Measurements from ENCODE around the gene CELA2A. TPM values are rescaled to one million over a fixed set of nuclear protein-coding genes. Genes with fewer than 3 reads are reported as not detected.
"Not testable (repeated sequence)": the region's sequence is repeated elsewhere in the genome, so short reads cannot be mapped to it uniquely, and the experiment has no call there.

Gene CELA2A
- total RNA-seq, 1 donor from 2014 or later = 0.74 TPM

DNA sequence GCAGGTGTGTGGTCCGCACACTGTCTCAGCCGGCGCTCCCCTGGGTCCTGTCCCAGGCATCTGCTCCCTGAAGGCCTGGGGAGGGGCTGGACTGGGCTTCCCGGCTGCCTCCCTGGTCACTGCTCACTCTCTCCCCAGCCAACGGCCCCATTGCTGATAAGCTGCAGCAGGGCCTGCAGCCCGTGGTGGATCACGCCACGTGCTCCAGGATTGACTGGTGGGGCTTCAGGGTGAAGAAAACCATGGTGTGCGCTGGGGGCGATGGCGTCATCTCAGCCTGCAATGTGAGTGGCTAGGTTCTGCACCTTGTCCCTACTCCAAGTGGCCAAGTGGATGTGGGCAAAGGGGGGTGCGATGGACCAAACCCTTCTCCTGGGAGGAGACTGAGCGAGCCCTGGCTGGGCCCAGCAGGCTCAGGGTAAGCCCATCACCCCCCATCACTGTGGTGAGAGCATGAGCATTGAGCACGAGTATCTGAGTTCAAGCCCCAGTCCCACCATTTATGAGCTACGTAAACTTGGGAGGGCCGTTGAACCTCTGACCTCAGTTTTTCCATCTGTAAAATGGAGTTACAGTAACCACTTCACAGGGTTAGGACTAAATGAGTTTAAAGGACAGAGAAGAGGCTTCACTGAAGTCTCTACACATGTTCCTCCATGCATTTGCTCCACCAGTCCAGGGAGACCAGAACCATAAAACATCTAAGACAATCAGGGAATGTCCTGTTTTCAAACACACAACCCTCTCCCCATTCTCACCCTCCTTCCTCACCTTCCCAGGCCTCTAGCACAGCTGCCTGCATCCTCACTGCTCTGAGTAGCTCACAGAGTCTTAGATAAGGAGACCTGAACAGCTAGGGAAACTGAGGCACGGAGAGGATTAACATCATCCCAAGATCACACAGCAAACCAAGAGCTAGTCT, 11.8 kb upstream of the CELA2A start:
- DNase-seq (ENCODE audit: low spot score) = no peak

DNA sequence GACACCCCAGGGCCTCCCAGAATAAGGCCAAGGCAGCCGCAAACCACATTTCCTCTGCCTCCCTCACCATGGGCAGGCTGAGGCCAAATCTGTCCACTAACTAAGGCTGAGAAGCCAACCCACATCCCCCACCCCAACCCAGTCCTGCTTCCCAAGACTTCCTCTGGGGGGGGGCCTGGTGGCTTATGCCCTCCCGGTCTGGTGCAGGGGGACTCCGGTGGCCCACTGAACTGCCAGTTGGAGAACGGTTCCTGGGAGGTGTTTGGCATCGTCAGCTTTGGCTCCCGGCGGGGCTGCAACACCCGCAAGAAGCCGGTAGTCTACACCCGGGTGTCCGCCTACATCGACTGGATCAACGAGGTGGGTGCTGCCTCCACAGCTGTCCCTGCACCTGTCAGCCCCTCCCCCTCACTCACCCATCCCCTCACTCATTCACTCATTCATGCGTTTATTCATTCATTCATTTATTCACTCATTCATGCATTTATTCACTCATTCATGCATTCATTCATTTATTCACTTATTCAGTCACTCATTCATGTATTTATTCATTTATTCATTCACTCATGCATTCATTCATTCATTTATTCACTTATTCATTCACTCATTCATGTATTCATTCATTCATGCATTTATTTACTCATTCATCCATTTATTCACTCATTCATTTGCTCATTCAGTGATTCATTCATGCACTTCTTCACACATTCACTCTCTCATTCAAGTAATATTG, 11.0 kb upstream of the CELA2A start:
- DNase-seq (ENCODE audit: low spot score) = no peak

DNA sequence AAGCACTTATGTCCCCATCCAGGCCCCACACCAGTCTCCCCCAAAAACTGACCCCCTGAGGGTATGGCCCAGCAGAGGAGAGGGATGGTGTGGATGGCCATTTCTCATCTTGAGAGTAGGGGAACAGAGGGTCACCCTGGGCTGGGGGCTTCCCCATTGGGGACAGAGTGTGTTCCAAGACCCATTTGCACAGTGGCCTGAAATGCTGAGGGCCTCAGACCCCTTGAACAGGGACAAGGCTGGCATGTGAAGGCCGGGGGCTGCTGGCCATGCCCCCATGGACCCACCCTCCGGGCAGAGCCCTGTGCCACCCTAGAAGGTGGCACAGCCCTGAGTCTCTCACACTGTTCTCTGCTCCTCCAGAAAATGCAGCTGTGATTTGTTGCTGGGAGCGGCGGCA, 10.3 kb upstream of the CELA2A start:
- no peak for DNase-seq (ENCODE audit: low spot score)

DNA sequence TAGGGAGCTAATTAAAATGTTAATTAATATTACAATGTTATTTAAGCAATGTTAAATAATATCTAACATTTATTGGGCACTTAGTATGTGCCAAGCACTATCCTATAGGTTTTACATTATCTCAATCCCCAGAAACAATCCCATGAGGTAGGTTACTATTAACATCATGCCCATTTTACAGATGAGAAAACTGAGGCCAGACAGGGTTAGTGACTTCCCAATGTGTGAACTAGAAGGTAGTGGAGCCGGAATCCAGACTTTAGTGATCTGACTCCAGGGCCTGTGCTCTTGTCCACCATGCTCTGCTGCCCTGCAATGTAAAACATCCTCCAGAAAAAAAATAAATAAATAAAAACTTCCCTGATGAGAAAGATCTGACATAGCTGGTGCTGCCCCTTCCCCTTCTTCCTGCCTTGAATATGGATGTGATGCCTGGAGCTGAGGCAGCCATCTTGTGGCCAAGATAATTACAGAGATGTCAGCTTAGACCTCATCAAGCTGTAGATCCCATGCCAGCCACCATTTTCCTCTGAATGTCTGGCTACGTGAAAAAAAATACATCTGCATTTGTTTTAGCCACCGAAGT, 7.6 kb upstream of the CELA2A start:
- DNase-seq (ENCODE audit: low spot score) = no peak

DNA sequence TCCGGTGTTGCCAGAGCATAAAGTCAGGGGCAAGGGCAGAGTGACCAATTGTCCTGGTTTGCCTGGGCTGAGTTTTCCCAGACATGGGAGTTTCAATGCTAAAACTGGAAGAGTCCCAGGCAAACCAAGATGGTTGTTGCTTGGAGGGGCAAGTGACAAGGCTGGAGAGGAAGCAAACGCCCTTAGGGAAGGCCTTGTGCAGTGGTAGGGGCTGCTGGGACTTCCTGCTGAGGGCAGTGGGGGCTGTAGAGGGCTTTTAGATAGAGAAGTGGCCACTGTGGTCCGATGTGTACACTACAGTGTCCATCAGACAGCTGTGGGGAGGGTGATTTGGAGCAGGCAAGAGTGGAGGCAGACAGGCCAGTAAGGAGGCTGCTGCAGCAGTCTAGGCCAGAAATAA, 7.0 kb upstream of the CELA2A start:
- no peak for DNase-seq (ENCODE audit: low spot score)

DNA sequence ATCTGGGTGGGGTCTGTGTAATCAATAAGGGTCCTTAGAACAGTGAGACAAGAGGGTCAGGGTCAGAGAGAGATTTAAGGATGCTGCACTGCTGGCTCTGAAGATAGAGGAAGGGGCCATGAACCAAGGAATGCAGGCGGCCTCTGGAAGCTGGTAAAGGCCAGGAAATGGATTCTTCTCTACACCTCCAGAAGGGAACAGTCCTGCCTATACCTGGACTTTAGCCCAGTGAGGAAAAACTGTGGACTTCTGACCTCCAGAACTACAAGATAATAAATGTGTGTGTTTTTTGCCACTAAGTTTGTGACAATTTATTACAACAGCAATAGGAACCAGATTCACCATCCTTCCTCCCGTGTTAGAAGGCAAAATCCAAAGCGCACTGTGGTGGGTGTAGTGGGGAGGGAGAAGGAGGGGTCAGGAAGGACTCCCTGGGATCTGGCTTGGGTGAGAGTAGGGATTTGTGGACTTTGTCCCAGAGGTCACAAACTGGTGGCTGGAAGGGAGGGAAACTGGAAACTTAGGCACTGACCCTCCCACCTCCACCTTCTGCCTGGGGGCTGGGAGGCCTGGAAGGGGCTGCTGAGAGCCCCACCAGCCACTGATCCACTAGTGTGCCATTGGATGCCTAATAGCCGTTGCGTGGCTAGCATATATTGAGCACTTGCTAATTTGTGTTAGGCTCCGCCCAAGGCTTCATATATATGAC, 5.4 kb upstream of the CELA2A start:
- no peak for DNase-seq (ENCODE audit: low spot score)

DNA sequence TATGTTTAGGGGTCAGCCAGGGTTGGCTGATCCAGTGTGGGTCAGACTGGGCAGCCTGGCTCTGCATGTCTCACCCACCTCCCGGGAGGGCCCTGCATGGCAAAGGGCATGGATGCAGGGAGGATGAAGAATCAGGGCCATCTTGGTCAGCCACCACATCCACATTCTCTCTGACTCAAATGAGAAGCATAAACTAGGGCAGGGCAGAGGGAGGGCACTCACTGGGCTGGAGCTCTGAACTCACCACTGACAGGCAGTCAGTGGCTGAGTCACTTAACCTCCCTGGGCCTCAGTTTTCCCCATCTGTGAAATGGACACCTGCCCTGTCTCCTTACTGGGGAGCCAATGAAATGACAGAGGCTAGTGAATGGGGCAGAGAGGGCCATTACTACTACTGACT, 4.3 kb upstream of the CELA2A start:
- no peak for DNase-seq (ENCODE audit: low spot score)

DNA sequence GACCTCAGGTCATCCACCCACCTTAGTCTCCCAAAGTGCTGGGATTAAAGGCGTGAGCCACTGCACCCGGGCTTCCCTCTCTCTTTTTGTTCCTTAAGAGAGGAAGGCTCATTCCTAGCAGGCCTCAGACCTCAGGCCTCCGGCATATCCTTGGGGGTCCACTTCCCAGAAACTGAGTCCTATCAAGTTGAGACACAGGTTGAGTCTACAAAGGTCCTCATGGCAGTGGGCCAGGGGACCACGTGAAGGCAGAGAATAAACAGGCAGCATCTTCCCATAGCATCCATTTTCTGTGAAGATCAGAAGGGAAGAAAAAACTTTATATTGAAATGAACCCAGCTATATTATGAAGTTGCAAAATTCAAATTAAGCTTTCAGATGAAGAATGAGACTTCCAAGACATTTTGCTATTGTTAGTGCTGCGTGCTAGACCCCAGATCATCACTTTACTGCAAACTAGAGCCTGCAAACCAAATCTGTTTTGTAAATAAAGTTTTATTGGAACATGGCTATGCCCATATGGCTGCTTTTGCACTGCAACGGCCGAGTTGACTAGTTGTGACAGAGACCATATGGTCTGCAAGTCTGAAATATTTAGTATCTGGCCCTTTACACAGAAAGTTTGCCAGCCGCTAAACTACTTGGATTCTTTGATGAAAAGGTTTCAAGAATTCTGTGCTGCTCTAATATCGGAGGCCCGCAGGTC, 3.5 kb upstream of the CELA2A start:
- DNase-seq (ENCODE audit: low spot score) = no peak

DNA sequence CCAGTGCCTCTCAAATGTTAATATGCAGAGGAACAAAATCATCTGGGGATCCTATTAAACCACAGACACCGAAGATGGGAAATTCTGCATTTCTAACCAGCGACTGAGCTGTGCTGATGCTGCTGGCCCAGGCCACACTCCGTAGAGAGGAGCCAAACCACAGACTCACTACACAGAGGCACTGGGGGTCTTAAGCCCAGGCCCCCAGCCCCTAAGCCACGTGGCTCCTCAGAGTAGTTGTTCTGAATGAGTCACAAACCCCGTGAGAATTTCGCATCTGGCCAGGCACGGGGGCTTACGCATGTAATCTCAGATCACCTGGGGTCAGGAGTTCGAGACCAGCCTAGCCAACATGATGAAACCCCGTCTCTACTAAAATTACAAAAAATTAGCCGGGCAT, 2.8 kb upstream of the CELA2A start:
- no peak for DNase-seq (ENCODE audit: low spot score)

DNA sequence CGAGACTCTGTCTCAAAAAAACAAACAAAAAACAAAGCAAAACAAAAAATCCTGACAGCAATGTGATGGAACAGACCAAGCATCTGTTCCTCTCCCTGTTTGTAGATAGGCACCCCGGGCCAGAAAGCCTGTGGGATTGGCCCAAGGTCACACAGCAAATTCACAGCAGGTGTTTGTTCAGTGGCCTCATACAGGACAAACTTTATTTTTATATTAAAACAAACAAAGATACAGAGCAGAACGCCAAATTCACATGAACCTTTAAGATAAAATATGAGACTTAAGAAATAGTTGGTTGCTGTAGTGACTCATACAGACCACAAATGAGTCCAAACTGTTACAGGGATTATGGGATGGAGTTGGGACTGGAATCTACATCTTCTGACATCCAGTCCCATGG, 2.3 kb upstream of the CELA2A start:
- DNase-seq (ENCODE audit: low spot score) = no peak

DNA sequence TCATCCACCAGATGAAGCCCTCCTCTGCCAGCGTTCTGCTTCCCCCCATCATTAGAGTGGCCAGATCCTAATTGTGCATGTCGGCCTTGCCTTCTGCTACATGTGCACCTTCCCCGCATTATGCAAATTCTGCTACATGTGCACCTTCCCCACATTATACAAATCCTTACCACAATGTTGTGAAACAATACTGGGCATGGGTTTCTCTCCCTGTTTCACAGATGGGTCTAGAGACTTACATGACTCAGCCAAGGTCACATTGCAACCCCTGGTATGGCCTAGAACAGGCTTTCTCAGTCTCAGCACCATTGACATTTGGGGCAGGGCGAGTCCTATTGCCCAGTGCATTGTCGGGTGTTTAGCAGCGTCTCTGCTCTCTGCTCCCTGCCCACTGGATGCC, 1.0 kb upstream of the CELA2A start:
- no peak for DNase-seq (ENCODE audit: low spot score)

DNA sequence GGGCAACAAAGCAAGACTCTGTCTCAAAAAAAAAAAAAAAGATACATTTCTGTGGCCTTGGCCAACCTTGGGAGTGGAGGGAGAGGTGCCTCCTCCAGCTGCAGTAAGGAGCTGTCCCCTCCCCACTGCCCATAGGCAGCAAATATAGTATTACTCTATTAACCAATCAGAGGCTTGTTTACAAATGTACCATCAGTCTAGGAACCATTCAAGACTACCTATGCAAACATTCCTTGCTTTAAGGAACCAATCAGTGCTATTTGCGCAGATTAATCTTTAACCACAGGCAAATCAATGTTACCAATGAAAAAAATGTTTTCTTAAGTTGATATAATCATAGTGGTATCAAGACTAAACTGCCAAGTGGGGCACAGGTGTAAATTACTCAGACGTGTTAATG, 1.1 kb downstream of the CELA2A start:
- DNase-seq (ENCODE audit: low spot score) = no peak

DNA sequence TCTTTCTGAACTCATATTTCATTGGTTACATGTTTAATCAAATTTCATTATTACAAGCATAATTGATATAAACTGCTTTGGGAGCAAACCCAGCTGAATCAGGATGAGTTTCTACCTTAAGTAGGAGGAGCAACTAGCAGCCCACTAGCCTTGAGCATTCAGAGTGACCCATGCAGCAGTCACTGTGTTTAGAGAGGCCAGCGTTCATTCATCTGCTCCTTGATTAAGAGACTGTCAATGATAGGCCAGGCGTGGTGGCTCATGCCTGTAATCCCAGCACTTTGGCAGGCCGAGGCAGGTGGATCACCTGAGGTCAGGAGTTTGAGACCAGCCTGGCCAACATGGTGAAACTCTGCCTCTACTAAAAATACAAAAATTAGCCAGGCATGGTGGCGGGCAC, 1.9 kb downstream of the CELA2A start:
- not testable (repeated sequence) for DNase-seq (ENCODE audit: low spot score)

DNA sequence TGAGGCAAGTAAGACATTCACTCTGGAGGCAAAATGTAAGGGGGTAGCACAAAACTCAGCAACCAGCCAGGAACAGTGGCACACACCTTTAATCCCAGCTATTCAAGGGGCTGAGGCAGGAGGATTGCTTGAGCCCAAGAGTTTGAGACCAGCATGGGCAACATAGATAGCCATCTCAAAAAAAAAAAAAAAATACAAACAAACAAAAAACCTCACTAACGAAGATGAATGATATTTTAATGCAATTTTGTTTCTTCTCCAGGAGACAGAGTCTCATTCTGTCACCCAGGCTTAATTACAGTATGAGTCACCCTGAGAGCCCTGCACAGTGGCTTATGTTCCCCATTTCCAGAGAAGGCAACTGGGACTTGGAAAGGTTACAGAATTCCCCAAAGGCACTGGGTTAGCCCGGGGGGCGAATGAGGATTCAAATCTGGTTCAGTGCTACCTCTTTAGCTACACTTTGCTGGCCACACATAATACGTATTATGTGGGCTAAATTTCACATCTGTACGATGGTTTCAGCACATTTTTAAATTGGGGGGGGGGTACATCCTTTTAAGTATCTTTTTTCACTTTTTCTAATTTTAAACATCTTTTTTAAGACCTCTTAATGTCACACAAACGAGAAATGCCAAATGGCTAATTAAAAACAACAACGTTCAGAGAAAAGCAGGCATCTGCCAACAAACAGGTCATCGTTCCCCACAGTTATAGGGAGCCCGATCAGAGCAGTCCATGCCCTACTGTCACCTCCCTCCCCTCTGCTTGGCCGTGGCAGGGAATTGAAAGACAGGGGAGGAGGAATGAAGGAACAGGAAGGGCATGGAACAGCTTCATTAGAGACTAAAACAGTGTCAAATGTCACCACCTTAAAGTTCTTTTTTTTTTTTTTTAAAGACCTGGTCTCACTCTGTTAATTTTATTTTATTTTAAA, 3.5 kb downstream of the CELA2A start:
- no peak for DNase-seq (ENCODE audit: low spot score)

DNA sequence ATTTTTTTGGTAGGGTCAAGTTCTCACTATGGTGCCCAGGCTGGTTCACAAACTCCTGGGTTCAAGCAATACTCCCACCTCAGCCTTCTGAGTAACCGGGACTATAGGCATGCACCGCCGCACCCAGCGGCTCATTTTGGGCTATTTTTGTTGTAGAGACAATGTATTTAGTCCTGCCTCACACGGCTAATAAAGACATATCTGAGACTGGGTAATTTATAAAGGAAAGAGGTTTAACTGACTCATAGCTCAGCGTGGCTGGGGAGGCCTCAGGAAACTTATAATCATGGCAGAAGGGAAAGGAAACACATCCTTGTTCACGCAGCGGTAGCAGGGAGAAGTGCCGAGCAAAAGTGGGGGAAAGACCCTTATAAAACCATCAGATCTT, 4.2 kb downstream of the CELA2A start:
- no peak for DNase-seq (ENCODE audit: low spot score)

DNA sequence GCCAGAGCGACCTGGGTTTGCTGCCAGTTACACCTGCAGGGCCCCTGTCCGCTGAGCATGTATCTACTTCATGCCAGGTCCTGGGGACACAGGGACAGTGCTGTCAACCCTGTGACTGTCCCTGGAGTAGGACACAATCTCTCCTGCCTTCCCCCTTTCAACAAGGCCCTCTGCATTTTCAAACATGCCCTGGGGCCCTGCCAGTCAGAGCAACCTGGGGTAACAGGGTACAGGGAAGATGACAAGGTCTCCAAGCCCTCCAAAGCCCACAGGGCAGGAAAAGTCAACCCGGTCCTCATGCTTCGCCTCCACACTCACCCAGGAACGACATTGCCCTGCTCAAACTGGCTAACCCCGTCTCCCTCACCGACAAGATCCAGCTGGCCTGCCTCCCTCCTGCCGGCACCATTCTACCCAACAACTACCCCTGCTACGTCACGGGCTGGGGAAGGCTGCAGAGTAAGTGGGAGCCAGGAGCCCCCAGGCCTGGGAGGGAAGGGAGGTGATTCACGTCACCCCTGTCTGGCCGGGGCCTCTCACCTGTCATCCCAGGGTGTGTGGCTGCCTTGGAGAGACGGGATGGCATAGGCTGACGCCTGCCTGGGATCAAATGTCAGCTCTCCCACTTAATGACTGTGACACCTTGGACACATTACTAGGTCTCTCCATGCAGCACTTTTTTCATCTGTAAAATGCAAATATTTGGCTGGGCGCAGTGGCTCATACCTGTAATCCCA, 6.7 kb downstream of the CELA2A start:
- not testable (repeated sequence) for DNase-seq (ENCODE audit: low spot score)

DNA sequence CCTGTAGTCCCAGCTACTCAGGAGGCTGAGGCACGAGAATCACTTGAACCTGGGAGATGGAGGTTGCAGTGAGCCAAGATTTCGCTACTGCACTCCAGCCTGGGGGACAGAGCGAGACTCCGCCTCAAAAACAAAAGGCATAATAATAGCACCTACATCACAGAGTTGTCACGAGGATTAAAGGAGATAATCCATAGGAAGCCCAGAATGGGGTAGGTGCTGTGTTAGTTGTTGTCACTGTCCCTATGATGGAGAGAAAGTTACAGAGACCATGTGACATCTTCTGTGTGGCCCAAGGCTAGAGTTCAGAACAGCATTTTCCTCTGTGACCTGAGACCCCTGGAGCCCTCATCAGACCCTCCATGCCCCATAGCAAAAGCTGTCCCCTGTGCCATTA, 7.4 kb downstream of the CELA2A start:
- not testable (repeated sequence) for DNase-seq (ENCODE audit: low spot score)

DNA sequence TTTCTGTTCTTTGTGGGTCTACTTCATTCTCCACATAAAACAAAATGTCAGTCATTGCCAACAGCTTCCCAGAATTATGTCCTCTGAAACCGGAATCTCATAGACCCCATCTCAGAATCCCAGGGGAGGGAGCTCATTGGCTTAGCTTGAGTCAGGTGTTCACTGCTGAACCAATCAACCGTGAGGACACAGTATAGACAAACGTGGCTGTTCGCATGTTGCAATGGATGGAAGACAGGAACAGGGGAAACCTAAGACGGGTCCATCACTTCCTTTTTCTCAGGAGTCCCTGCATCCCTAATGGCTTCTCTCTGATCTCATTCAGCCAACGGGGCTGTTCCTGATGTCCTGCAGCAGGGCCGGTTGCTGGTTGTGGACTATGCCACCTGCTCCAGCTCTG, 9.1 kb downstream of the CELA2A start:
- DNase-seq (ENCODE audit: low spot score) = no peak

DNA sequence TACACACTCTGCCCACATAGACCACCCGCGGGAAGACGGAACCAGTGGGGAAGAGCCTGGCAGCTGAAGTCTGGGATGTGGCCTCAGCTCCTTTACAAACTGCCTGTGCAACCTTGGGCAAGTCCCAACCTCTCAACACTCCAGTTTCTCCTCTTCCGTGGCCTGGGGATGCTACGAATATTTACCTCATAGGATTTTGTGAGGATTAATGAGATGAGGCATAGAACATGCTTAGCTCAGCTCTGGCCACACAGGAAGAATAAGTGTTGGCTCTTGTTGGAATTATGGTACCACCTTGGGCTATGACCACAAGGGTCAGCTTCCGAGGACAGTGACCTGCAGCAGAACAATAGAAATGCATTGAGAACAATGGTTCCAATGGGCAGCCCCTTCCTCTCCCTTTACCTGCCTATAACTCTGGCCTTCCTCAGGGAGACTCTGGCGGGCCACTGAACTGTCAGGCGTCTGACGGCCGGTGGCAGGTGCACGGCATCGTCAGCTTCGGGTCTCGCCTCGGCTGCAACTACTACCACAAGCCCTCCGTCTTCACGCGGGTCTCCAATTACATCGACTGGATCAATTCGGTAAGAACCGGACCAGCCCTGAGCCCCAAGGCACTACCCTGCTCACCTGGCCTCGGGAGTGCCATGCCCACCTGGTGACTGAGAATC, 10.6 kb downstream of the CELA2A start:
- not testable (repeated sequence) for DNase-seq (ENCODE audit: low spot score)

Data from mesenteric fat pad (tissue), 1 donor.